ENCODE results near the gene PCBD1. TPM values are rescaled to one million over a fixed set of nuclear protein-coding genes. Genes with fewer than 3 reads are reported as not detected.

The PCBD1 gene
- polyA plus RNA-seq, 2 of the 4 experiments (the other 2 are of a cell fraction) = 169 to 211 TPM

DNA sequence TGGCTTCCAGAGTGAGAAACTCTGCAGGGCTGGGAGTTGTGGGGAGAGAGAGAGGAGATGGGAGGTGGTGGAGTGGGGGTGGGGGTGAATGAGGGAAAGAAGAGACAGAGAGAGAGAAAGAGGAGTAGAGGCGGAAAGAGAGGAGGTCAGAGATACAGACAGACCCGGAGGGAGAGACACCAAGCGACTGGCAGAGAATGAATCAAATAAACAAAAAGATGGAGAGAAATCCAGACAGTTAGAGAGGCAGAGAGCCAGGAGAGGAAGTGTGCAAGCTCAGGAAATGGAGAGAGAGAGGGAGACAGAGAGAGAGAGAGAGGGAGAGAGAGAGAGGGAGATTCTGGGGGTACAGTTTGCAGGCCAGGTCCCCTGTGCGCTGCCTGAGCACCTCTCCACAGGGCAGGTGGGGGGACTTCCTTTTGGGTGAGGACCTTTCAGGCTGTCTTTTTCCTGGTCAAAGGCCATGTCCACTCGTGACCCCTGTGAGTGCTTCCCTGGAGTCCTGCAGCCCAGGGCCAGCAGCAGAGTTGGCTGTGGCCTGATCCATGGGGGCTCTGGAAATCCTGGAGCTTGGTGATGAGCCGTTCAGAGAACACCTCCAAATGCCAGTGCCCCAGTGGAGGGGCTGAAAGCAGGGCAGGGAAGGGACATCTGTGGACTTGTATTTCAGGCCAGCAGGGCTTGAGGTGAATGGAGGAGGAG lies 25.0 kb upstream of the PCBD1 start:
- Histone ChIP-seq H3K9me3 (no peaks in the 10 kb centered on the region), H3K4me3 (no peak overlapping the region), H3K4me1 (no peaks in the 10 kb centered on the region), H3K27ac (no peak overlapping the region), H3K4me2 (no peak overlapping the region)
- ATAC-seq = no peak
- TF ChIP-seq RAD21 (conservative IDR thresholded peaks at IDR 0.05 in 1 of 2, IDR thresholded peaks at IDR 0.05 in 1 of 2) (no peak), CEBPB (IDR thresholded peaks at IDR 0.05) (no peak), NPAS2 (CRISPR knock-in tag; IDR thresholded peaks at IDR 0.05; ENCODE audit: borderline replicate concordance) (no peak), HOXA7 (CRISPR knock-in tag; IDR thresholded peaks at IDR 0.05) (no peak), EP300 (IDR thresholded peaks at IDR 0.05) (no peak)
- TF ChIP-seq, protein P1, sequence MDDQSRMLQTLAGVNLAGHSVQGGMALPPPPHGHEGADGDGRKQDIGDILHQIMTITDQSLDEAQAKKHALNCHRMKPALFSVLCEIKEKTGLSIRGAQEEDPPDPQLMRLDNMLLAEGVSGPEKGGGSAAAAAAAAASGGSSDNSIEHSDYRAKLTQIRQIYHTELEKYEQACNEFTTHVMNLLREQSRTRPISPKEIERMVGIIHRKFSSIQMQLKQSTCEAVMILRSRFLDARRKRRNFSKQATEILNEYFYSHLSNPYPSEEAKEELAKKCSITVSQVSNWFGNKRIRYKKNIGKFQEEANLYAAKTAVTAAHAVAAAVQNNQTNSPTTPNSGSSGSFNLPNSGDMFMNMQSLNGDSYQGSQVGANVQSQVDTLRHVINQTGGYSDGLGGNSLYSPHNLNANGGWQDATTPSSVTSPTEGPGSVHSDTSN (IDR thresholded peaks at IDR 0.05) = no peak
- TF ChIP-seq, protein P2, sequence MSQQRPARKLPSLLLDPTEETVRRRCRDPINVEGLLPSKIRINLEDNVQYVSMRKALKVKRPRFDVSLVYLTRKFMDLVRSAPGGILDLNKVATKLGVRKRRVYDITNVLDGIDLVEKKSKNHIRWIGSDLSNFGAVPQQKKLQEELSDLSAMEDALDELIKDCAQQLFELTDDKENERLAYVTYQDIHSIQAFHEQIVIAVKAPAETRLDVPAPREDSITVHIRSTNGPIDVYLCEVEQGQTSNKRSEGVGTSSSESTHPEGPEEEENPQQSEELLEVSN (IDR thresholded peaks at IDR 0.05; ENCODE audit: borderline replicate concordance, low read depth) = no peak
- DNase-seq (ENCODE audit: low read depth in 1 of 2, low spot score in 1 of 2) = no peak
- ChIA-PET CTCF (interaction anchor here (0.6 to 17.2 kb wide), 4 partner anchors 10 to 362 kb away, joined by 3 to 362 read pairs (median 34); no protein-coding TSS in a partner anchor), POLR2A (no interaction called here)
- WGBS (ENCODE audit: missing lambda C conversion rate) = 53% methylated on average over 6 of the region's 6 CpGs
- FAIRE-seq = no peak

DNA sequence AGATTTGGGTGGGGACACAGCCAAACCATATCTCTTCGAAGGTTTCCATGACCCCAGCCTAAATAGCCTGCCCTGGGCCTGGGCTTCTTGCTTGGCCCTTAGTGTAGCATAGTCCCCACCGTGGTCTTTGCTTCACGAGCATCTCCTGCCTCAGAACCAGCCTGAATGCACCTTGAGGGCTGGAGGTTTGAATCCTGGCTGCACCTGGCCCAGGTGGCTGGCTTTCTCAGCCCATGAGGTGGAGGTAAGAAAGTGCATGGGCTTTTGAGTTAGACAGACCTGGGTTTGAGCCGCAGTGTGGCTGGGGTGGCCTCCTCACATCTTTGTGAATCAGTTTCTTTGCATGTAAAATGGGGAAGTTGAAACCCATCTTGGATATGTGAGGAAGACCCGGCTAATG lies 24.2 kb upstream of the PCBD1 start:
- Histone ChIP-seq H3K4me1 (no peaks in the 10 kb centered on the region), H3K4me2 (no peak overlapping the region), H3K4me3 (no peak overlapping the region), H3K9me3 (no peaks in the 10 kb centered on the region), H3K27ac (no peak overlapping the region)
- FAIRE-seq (no peak), DNase-seq (ENCODE audit: low read depth in 1 of 2, low spot score in 1 of 2) (no peak), ATAC-seq (no peak)
- ChIA-PET POLR2A (no interaction called here), CTCF (interaction anchor here (4.0 to 17.2 kb wide), 3 partner anchors 9 to 363 kb away, joined by 30 to 362 read pairs (median 39); no protein-coding TSS in a partner anchor)
- WGBS (ENCODE audit: missing lambda C conversion rate) = 37% methylated on average over 5 of the region's 5 CpGs
- TF ChIP-seq ESRRA (IDR thresholded peaks at IDR 0.05; ENCODE audit: borderline replicate concordance, low read length) (no peak), JUNB (IDR thresholded peaks at IDR 0.05) (no peak), GATA3 (IDR thresholded peaks at IDR 0.05; ENCODE audit: borderline replicate concordance) (no peak), ZFP36 (IDR thresholded peaks at IDR 0.05; ENCODE audit: borderline replicate concordance, partially characterized antibody) (no peak), CEBPB (IDR thresholded peaks at IDR 0.05) (no peak), RARB (CRISPR knock-in tag; IDR thresholded peaks at IDR 0.05) (no peak), RAD21 (conservative IDR thresholded peaks at IDR 0.05 in 1 of 2, IDR thresholded peaks at IDR 0.05 in 1 of 2) (no peak), SMC3 (IDR thresholded peaks at IDR 0.05) (no peak), EHMT2 (IDR thresholded peaks at IDR 0.05; ENCODE audit: low read depth) (no peak), POLR2AphosphoS2 (conservative IDR thresholded peaks at IDR 0.05; ENCODE audit: low read length) (no peak), ZC3H11A (IDR thresholded peaks at IDR 0.05) (no peak), NR3C1 (IDR thresholded peaks at IDR 0.05) (no peak), TP53 (CRISPR knock-in tag; IDR thresholded peaks at IDR 0.05) (no peak), NFE2L2 (conservative IDR thresholded peaks at IDR 0.05; ENCODE audit: low read length) (no peak), BHLHE40 (IDR thresholded peaks at IDR 0.05; ENCODE audit: low read depth, low read length) (no peak)
- TF ChIP-seq, protein P3, sequence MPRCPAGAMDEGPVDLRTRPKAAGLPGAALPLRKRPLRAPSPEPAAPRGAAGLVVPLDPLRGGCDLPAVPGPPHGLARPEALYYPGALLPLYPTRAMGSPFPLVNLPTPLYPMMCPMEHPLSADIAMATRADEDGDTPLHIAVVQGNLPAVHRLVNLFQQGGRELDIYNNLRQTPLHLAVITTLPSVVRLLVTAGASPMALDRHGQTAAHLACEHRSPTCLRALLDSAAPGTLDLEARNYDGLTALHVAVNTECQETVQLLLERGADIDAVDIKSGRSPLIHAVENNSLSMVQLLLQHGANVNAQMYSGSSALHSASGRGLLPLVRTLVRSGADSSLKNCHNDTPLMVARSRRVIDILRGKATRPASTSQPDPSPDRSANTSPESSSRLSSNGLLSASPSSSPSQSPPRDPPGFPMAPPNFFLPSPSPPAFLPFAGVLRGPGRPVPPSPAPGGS (IDR thresholded peaks at IDR 0.05) = no peak
- TF ChIP-seq, protein P4, sequence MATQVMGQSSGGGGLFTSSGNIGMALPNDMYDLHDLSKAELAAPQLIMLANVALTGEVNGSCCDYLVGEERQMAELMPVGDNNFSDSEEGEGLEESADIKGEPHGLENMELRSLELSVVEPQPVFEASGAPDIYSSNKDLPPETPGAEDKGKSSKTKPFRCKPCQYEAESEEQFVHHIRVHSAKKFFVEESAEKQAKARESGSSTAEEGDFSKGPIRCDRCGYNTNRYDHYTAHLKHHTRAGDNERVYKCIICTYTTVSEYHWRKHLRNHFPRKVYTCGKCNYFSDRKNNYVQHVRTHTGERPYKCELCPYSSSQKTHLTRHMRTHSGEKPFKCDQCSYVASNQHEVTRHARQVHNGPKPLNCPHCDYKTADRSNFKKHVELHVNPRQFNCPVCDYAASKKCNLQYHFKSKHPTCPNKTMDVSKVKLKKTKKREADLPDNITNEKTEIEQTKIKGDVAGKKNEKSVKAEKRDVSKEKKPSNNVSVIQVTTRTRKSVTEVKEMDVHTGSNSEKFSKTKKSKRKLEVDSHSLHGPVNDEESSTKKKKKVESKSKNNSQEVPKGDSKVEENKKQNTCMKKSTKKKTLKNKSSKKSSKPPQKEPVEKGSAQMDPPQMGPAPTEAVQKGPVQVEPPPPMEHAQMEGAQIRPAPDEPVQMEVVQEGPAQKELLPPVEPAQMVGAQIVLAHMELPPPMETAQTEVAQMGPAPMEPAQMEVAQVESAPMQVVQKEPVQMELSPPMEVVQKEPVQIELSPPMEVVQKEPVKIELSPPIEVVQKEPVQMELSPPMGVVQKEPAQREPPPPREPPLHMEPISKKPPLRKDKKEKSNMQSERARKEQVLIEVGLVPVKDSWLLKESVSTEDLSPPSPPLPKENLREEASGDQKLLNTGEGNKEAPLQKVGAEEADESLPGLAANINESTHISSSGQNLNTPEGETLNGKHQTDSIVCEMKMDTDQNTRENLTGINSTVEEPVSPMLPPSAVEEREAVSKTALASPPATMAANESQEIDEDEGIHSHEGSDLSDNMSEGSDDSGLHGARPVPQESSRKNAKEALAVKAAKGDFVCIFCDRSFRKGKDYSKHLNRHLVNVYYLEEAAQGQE (IDR thresholded peaks at IDR 0.05) = no peak
- TF ChIP-seq, protein P5, sequence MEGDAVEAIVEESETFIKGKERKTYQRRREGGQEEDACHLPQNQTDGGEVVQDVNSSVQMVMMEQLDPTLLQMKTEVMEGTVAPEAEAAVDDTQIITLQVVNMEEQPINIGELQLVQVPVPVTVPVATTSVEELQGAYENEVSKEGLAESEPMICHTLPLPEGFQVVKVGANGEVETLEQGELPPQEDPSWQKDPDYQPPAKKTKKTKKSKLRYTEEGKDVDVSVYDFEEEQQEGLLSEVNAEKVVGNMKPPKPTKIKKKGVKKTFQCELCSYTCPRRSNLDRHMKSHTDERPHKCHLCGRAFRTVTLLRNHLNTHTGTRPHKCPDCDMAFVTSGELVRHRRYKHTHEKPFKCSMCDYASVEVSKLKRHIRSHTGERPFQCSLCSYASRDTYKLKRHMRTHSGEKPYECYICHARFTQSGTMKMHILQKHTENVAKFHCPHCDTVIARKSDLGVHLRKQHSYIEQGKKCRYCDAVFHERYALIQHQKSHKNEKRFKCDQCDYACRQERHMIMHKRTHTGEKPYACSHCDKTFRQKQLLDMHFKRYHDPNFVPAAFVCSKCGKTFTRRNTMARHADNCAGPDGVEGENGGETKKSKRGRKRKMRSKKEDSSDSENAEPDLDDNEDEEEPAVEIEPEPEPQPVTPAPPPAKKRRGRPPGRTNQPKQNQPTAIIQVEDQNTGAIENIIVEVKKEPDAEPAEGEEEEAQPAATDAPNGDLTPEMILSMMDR (IDR thresholded peaks at IDR 0.05) = no peak
- TF ChIP-seq, protein P1 (IDR thresholded peaks at IDR 0.05) = no peak
